Hepatocyte (in vitro differentiated cells): ENCODE data around the gene KRTDAP. TPM values are rescaled to one million over a fixed set of nuclear protein-coding genes. Genes with fewer than 3 reads are reported as not detected.

Source experiments
- DNase-seq: peaks from one replicate; pipeline ENCODE4 v3.0.0-alpha.2; 2016; ENCODE audit warnings: low spot score
- H2AFZ ChIP-seq: fragments of 200-600 bp; sonication (generic); 2 replicates; pipeline ENCODE4 v1.6.0; 2016; ENCODE audit warnings: antibody characterized with exemption, mild to moderate bottlenecking
- H3K27ac ChIP-seq: fragments of 200-600 bp; sonication (generic); 2 replicates; pipeline ENCODE4 v1.5.1; 2016; ENCODE audit warnings: mild to moderate bottlenecking
- H3K27me3 ChIP-seq: fragments of 200-600 bp; sonication (generic); 2 replicates; pipeline ENCODE4 v1.6.1; 2016
- H3K36me3 ChIP-seq: fragments of 200-600 bp; sonication (generic); replicated peaks from 2 replicates; pipeline ENCODE4 v1.5.1; 2016; ENCODE audit warnings: low read depth; ENCODE audit not compliant: insufficient read depth
- H3K4me1 ChIP-seq: fragments of 200-600 bp; sonication (generic); 2 replicates; pipeline ENCODE4 v1.5.1; 2016; ENCODE audit warnings: mild to moderate bottlenecking, moderate library complexity; ENCODE audit not compliant: insufficient read depth
- H3K4me2 ChIP-seq: fragments of 200-600 bp; sonication (generic); 2 replicates; pipeline ENCODE4 v1.6.0; 2016
- H3K4me3 ChIP-seq: fragments of 200-600 bp; sonication (generic); 2 replicates; pipeline ENCODE4 v1.5.1; 2016; ENCODE audit warnings: mild to moderate bottlenecking
- H3K79me2 ChIP-seq: fragments of 200-600 bp; sonication (generic); 2 replicates; pipeline ENCODE4 v1.6.0; 2017; ENCODE audit warnings: mild to moderate bottlenecking
- H3K9me2 ChIP-seq: fragments of 200-600 bp; sonication (generic); replicated peaks from 2 replicates; pipeline ENCODE4 v1.6.0; 2017; ENCODE audit warnings: mild to moderate bottlenecking; ENCODE audit not compliant: insufficient read depth
- H3K9me3 ChIP-seq: fragments of 200-600 bp; sonication (generic); 2 replicates; pipeline ENCODE4 v1.5.1; 2016; ENCODE audit warnings: low read depth, mild to moderate bottlenecking
- H4K20me1 ChIP-seq: fragments of 200-600 bp; sonication (generic); 2 replicates; pipeline ENCODE4 v1.6.0; 2016; ENCODE audit warnings: mild to moderate bottlenecking; ENCODE audit not compliant: insufficient read depth, poor library complexity, severe bottlenecking
- CTCF ChIP-seq: fragments of 200-600 bp; sonication (generic); IDR thresholded peaks from 2 replicates; pipeline ENCODE4 v1.5.1; 2016; ENCODE audit warnings: antibody characterized with exemption, mild to moderate bottlenecking; ENCODE audit not compliant: poor library complexity
- EZH2 ChIP-seq: fragments of 200-600 bp; sonication (generic); IDR thresholded peaks from 2 replicates; pipeline ENCODE4 v1.6.1; 2016; ENCODE audit warnings: antibody characterized with exemption, mild to moderate bottlenecking, borderline replicate concordance
- EZH2phosphoT487 ChIP-seq: fragments of 200-600 bp; sonication (generic); IDR thresholded peaks from one replicate; pipeline ENCODE4 v1.6.1; 2018; ENCODE audit warnings: antibody characterized with exemption, mild to moderate bottlenecking, low read depth, moderate library complexity; ENCODE audit not compliant: unreplicated experiment, severe bottlenecking
- WGBS: methylation state at CpG from one replicate; pipeline ENCODE4 v1.1.6; 2016; ENCODE audit warnings: low lambda C conversion rate; ENCODE audit errors: missing lambda C conversion rate; 5-methylcytosine and 5-hydroxymethylcytosine counted together
- polyA plus RNA-seq: library from polyadenylated mRNA; unstranded; fragments of >200 nt; fragmentation: Nextera tagmentation; extraction: Ambion mirVana; gene quantifications from 2 replicates; pipeline ENCODE4 v1.2.1, GENCODE V29; 2016
- total RNA-seq: library from RNA; depleted of rRNA; stranded (reverse); fragments of >200 nt; gene quantifications from 2 replicates; pipeline ENCODE4 v1.2.3, GENCODE V29; 2014

Gene KRTDAP
- total and polyA plus RNA-seq, 2 experiments from 2014 or later = 0.97 to 1.6 TPM

- Histone ChIP-seq H3K4me3 (no peak overlapping the region), H4K20me1 (no peaks in the 10 kb centered on the region), H3K4me1 (peaks cover 14% of the 10 kb centered on the region), H3K36me3 (no peaks in the 10 kb centered on the region), H3K27ac (no peak overlapping the region), H3K27me3 (no peaks in the 10 kb centered on the region), H3K79me2 (no peaks in the 10 kb centered on the region), H3K9me3 (no peaks in the 10 kb centered on the region), H3K9me2 (no peaks in the 10 kb centered on the region), H3K4me2 (no peak overlapping the region), H2AFZ (no peak overlapping the region)
- TF ChIP-seq CTCF (no peak), EZH2phosphoT487 (no peak), EZH2 (no peak)
- WGBS = 95% methylated on average over 10 of the region's 10 CpGs
- no peak for DNase-seq
These were observed 29.7 kb downstream of the KRTDAP start for GRCh38 chr19:35460608-35461007.

- DNase-seq = peak; percentile 61
- Histone ChIP-seq H3K9me3 (no peaks in the 10 kb centered on the region), H2AFZ (no peak overlapping the region), H3K4me1 (peaks cover 14% of the 10 kb centered on the region), H3K27ac (peak overlapping the region; percentile 68), H3K27me3 (no peaks in the 10 kb centered on the region), H3K9me2 (no peaks in the 10 kb centered on the region), H4K20me1 (no peaks in the 10 kb centered on the region), H3K36me3 (no peaks in the 10 kb centered on the region), H3K79me2 (no peaks in the 10 kb centered on the region), H3K4me2 (no peak overlapping the region), H3K4me3 (no peak overlapping the region)
- no peak for TF ChIP-seq EZH2phosphoT487
- no peak for TF ChIP-seq CTCF
- TF ChIP-seq EZH2 = no peak
- 64% methylated on average over 14 of the region's 14 CpGs for WGBS
These were observed 30.7 kb downstream of the KRTDAP start for GRCh38 chr19:35459414-35460082.

GRCh38 chr19:35458731-35459391 lies 31.4 kb downstream of the KRTDAP start:
- H4K20me1 ChIP-seq = no peaks in the 10 kb centered on the region
- H3K4me3 ChIP-seq = no peak overlapping the region
- H3K9me3 ChIP-seq = no peaks in the 10 kb centered on the region
- no peaks in the 10 kb centered on the region for H3K36me3 ChIP-seq
- no peaks in the 10 kb centered on the region for H3K27me3 ChIP-seq
- H3K79me2 ChIP-seq = no peaks in the 10 kb centered on the region
- no peak for TF ChIP-seq EZH2
- no peak for TF ChIP-seq CTCF
- no peak for TF ChIP-seq EZH2phosphoT487
- no peak overlapping the region for H2AFZ ChIP-seq
- H3K27ac ChIP-seq = peak overlapping the region; percentile 68
- no peaks in the 10 kb centered on the region for H3K9me2 ChIP-seq
- 56% methylated on average over 10 of the region's 10 CpGs for WGBS
- H3K4me2 ChIP-seq = peak overlapping the region; percentile 42
- peak; percentile 70 for DNase-seq
- peaks cover 14% of the 10 kb centered on the region for H3K4me1 ChIP-seq
